Measurements from ENCODE around the gene C5orf24.
"Not testable (repeated sequence)": the region's sequence is repeated elsewhere in the genome, so short reads cannot be mapped to it uniquely, and the experiment has no call there.

C5orf24 gene

DNA sequence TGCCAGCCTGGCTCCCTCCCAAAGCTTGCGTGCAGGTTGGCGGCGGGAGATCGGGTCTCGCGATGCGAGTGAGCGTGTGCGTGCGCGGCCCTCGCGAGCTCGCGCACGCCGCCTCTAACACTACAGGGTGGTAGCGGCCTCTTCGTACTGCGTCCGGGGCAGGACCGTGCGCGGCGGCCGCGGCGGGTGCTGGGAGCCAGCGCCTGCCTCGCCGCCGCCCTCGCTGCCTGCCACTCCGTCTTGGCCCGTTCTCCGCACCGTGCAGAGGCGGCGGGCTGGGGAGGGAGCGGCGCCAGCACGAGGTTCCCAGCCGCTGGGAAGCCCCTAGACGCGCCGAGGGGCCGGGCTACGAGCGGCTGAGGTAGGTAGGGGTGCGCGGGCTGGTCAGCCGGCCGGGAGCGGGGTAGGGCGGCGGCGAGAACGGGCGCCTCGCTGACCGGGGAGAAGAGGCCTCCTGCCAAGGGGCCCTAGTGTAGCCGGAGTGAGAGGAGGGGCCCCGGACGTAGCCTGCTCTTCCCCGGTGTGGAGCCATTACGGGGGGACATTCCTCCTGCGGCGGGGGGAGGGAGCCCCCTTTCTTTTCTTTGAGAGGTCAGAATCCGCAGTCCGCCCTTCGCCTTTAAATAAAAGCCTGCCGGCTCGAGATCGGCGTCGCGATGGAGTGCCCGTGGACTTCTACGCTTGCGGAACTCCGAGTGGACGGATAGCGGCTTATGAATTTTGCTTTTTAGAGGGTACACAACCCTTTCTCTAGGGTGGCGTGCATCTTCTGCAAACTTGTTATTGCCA is at the start of gene C5orf24:
C5orf24 (plus strand) TSS at position 117 of the 789 bp plus-strand sequence. CDS start 8,933 bp downstream, outside the sequence.
- DNase-seq: peak; percentile 98

GRCh38 chr5:134798468-134798867 is 47.3 kb upstream of the C5orf24 start:
- DNase-seq: no peak

GRCh38 chr5:134803821-134804220 is 41.9 kb upstream of the C5orf24 start:
- DNase-seq: no peak

DNA sequence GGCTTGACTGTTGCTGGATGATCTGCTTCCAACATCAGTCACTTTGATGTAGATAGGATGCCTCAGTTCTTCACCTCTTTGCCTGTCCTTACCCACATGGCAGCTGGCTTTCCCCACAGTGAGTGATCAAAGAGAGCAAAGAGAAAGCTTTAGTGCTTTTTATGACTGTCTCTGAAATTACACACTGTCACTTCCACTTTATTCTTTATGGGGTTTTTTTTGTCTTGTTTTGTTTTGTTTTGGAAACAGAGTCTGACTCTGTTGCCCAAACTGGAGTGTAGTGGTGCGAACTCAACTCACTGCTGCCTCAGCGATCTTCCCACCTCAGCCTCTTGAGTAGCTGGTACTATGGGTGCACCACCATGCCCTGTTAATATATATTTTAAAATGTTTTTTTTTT is 32.4 kb upstream of the C5orf24 start:
- no peak for DNase-seq

GRCh38 chr5:134813827-134814226 is 31.9 kb upstream of the C5orf24 start:
- DNase-seq: no peak

GRCh38 chr5:134817006-134817405 is 28.8 kb upstream of the C5orf24 start:
- no peak for DNase-seq

- DNase-seq: no peak
Measured at GRCh38 chr5:134818776-134819175, 27.0 kb upstream of the C5orf24 start.

DNA sequence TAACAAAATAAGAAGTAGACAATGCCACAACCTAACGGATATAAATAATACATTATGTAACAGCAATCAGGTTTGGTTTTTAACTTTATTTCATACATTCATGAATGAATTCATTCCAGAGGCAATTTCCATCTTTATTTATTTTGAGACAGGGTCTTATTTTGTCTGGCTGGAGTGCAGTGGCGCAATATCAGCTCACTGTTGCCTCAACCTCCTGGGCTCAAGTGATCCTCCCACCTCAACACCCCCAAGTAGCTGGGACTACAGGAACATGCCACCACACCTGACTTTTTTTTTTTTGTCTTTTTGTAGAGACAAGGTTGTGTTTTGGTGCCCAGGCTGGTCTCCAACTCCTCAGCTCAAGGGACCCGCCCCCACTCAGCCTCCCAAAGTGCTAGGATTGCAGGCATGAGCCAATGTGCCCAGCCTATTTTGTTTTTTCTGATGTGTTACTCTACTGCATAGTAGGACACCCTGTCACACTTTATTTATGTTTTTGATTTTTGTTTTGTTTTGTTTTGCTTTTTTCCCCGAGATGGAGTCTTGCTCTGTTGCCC is 26.3 kb upstream of the C5orf24 start:
- no peak for DNase-seq

DNA sequence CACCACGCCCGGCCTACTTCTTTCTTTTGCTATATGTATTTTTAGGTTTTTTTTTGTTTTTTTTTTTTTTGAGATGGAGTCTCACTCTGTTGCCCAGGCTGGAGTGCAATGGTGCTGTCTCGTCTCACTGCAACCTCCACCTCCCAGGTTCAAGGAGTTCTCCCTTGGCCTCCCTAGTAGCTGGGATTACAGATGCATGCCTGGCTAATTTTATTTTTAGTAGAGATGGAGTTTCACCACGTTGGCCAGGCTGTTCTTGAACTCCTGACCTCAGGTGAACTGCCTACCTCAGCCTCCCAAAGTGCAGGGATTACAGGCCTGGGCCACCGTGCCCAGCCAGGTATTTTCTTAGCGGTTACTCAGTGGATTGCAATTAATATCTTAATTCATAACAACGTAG is 23.9 kb upstream of the C5orf24 start:
- no peak for DNase-seq

DNA sequence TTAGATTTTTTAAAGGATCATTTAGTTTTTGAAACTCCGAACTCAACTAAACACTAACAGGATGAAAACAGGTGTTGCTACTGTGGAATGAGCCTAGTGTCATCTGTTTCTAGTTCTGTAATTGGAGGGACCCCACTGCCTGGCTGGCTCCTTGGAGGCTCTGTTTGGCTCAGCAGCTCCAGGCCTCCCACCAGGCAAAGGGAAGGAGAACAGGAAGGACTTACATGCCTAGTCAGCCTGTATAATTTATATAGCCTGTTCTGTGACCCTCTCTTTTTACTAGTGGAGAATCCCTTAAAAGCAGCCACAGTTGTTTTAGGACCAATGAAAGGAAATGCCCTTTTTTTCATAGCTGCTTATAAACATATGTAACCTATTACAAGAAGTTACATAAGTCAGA is 21.1 kb upstream of the C5orf24 start:
- no peak for DNase-seq

DNA sequence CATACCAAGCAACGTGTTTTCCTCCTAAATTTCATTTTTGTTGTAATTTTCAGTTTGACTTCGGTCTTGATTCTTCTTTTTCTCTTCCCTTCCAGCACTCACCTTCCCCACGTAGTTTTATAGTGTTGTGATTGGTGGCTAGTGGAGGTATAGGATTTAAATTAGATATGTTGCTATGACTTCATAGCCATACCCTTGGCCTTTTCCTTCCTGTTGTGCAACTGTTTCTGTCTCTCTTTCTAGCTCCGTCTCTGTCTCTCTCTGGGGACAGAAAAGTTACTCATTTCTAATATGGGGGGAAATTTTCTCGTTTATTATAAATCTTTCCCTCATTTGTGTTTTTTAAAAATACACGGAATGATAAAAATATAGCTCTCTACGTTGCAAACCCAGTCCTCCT is 20.6 kb upstream of the C5orf24 start:
- no peak for DNase-seq

DNA sequence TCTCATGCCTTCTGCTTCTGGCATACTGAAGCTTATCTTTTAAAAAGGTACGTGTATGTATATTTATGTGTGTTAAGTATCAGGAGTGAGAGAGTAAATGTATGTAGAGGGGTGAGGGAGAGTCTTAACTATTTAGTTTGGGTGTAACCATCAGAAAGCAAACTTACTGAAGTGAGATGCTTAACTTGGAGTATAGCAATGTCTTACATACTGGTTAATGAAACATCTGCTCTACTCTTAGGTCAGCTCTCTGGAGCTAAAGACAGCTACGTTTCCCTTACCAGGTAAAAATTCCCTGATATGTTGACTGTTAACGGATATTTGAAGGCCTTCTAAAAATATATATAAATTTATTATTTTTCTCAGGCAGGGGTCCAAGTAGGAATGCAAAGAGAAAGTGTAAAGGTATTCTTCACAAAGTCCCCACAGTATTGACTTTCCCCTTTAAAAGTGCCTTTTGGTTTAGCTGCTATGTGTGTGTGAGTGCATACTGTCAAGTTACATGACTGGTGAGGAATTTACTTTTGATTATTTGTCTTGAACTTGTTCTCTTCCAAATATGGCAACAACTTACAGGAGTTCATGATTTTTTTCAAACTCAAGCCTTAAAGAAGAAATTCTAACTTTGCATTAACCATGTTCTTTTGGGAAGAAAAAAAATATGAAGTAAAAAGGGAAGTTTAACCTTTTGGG is 12.3 kb upstream of the C5orf24 start:
- DNase-seq: no peak

DNA sequence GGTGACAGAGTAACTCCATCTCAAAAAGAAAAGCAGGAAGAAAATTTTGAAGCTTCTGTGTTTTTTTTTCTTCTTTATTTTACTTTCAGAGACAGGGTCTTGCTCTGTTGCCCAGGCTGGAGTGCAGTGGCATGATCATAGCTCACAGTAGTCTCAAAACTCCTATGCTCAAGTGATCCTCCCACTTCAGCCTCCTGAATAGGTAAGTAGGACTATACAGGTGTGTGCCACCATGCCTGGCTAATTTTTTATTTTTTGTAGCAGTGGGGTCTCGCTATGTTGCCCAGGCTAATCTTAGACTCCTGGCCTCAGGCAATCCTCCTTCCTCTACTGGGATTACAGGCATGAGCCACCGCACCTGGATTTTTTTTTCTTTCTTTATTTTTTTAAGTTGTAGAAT is 10.1 kb upstream of the C5orf24 start:
- no peak for DNase-seq

- DNase-seq: no peak
Measured at GRCh38 chr5:134837530-134838181, 8.1 kb upstream of the C5orf24 start.

- not testable (repeated sequence) for DNase-seq
Measured at GRCh38 chr5:134838361-134838760, 7.4 kb upstream of the C5orf24 start.

DNA sequence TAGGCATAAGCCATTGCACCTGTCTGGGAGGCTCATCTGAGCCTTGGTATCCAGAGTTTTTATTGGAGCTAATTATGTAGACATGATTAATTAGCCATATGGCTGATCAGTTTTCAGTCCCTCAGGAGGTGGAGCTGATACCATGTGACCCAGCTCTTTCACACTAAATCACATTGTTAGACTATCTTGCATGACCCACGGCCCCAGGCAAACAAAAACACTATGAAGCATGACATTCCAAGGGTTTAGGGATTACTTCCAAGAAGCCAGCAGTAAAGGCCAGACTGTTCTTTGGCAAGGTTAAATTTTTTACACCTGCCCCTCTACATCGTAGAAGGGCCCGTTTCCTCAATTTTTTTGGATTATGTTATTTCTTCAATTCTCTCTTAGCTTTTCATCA is 5.0 kb upstream of the C5orf24 start:
- no peak for DNase-seq

- DNase-seq: no peak
Measured at GRCh38 chr5:134844252-134844651, 1.5 kb upstream of the C5orf24 start.

- DNase-seq: no peak
Measured at GRCh38 chr5:134845335-134845851, 375 bp upstream of the C5orf24 start.

GRCh38 chr5:134846641-134846960 is 833 bp downstream of the C5orf24 start:
- no peak for DNase-seq

DNA sequence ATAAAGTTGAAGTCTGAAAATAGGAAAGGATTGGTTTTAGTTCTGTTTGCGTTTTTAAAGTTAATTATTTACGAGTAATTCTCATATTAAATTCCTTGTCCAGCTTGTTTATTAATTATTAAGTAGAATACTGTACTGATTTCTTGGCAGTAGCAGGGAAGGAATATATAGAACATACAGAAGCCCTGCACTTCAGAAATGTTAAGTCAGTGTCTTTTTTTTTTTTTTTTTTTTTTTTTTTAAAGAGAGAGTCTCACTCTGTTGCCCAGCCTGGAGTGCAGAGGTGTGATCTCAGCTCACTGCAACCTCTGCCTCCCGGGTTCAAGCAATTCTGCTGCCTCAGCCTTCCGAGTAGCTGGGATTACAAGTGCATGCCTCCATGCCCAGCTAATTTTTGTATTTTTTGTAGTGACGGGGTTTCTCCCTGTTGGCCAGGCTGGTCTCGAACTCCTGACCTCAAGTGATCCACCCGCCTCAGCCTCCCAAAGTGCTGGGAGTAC is 3.7 kb downstream of the C5orf24 start:
- not testable (repeated sequence) for DNase-seq

- DNase-seq: peak; percentile 25
Measured at GRCh38 chr5:134851307-134851923, 5.6 kb downstream of the C5orf24 start.

- not testable (repeated sequence) for DNase-seq
Measured at GRCh38 chr5:134856465-134856864, 10.7 kb downstream of the C5orf24 start.

GRCh38 chr5:134857401-134857800 is 11.6 kb downstream of the C5orf24 start:
- no peak for DNase-seq
